ENCODE measurements around the gene EPC2. TPM values are rescaled to one million over a fixed set of nuclear protein-coding genes. Genes with fewer than 3 reads are reported as not detected.
"Not testable (repeated sequence)": the region's sequence is repeated elsewhere in the genome, so short reads cannot be mapped to it uniquely, and the experiment has no call there.

Gene EPC2
- total RNA-seq, 3 donors from 2014 or later = 30.5 to 58.5 (median 44.2) TPM

DNA sequence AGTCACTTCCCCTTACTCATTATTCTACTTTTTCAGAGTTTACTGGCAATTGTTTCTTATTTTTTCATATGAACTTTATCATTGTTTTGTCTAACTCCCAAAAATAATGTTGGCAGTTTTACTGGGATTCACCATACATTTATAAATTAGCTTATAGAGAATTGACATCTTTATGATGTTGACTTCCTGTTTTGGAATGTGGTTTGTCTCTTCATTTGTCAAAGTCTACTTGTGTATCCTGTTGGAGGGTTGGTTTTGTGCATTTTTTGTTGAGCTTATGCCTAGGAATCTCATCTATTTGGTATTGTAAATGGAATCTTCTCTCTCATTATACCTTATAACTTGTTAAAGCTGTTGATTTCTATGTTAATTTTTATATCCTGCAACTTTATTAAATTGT lies 16.4 kb downstream of the EPC2 start:
- Histone ChIP-seq H3K4me1 (no peaks in the 10 kb centered on the region), H3K9me3 (no peaks in the 10 kb centered on the region), H3K27ac (no peak overlapping the region), H3K27me3 (no peaks in the 10 kb centered on the region), H3K4me3 (no peak overlapping the region), H3K36me3 (no peaks in the 10 kb centered on the region)
- TF ChIP-seq POLR2AphosphoS5 (IDR thresholded peaks at IDR 0.05) (no peak), POLR2A (IDR thresholded peaks at IDR 0.05) (no peak)
- TF ChIP-seq, protein P1, sequence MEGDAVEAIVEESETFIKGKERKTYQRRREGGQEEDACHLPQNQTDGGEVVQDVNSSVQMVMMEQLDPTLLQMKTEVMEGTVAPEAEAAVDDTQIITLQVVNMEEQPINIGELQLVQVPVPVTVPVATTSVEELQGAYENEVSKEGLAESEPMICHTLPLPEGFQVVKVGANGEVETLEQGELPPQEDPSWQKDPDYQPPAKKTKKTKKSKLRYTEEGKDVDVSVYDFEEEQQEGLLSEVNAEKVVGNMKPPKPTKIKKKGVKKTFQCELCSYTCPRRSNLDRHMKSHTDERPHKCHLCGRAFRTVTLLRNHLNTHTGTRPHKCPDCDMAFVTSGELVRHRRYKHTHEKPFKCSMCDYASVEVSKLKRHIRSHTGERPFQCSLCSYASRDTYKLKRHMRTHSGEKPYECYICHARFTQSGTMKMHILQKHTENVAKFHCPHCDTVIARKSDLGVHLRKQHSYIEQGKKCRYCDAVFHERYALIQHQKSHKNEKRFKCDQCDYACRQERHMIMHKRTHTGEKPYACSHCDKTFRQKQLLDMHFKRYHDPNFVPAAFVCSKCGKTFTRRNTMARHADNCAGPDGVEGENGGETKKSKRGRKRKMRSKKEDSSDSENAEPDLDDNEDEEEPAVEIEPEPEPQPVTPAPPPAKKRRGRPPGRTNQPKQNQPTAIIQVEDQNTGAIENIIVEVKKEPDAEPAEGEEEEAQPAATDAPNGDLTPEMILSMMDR (IDR thresholded peaks at IDR 0.05) = no peak
- intact Hi-C loops (cut with DNase I; ENCODE audit: low total_unique reads) = no loop called here
- no peak for DNase-seq (ENCODE audit: low spot score in 2 of 2)

DNA sequence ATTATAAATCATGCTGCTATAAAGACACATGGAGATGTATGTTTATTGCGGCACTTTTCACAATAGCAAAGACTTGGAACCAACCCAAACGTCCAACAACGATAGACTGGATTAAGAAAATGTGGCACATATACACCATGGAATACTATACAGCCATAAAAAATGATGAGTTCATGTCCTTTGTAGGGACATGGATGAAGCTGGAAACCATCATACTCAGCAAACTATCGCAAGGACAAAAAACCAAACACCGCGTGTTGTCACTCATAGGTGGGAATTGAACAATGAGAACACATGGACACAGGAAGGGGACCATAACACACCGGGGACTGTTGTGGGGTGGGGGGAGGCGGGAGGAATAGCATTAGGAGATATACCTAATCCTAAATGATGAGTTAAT lies 17.8 kb downstream of the EPC2 start:
- intact Hi-C loops (cut with DNase I; ENCODE audit: low total_unique reads); H3K4me1 ChIP-seq; H3K27ac ChIP-seq; H3K27me3 ChIP-seq; DNase-seq (ENCODE audit: low spot score in 2 of 2); H3K4me3 ChIP-seq; H3K9me3 ChIP-seq; H3K36me3 ChIP-seq: not testable (repeated sequence)

DNA sequence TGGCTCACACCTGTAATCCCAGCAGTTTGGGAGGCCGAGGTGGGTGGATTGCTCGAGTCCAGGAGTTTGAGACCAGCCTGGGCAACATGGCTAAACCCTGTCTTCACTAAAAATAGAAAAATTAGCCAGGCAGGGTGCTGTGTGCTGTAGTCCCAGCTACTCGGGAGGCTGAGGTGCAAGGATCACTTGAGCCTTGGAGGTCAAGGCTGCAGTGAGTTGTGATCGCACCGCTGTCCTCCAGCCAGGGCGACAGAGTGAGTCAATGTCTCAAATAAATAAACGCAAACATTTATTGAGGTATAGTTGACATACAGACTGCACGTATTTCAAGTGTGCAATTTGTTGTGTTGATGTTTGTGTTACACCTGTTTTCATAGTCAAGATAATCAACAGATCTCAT lies 19.7 kb downstream of the EPC2 start:
- no peaks in the 10 kb centered on the region for H3K36me3 ChIP-seq
- no peaks in the 10 kb centered on the region for H3K9me3 ChIP-seq
- H3K27ac ChIP-seq = no peak overlapping the region
- TF ChIP-seq POLR2AphosphoS5 (IDR thresholded peaks at IDR 0.05) = no peak
- TF ChIP-seq, protein P1 (IDR thresholded peaks at IDR 0.05) = no peak
- no peak for TF ChIP-seq POLR2A (IDR thresholded peaks at IDR 0.05)
- intact Hi-C loops (cut with DNase I; ENCODE audit: low total_unique reads) = no loop called here
- no peak overlapping the region for H3K4me3 ChIP-seq
- no peak for DNase-seq (ENCODE audit: low spot score in 2 of 2)
- no peaks in the 10 kb centered on the region for H3K27me3 ChIP-seq
- H3K4me1 ChIP-seq = no peaks in the 10 kb centered on the region

DNA sequence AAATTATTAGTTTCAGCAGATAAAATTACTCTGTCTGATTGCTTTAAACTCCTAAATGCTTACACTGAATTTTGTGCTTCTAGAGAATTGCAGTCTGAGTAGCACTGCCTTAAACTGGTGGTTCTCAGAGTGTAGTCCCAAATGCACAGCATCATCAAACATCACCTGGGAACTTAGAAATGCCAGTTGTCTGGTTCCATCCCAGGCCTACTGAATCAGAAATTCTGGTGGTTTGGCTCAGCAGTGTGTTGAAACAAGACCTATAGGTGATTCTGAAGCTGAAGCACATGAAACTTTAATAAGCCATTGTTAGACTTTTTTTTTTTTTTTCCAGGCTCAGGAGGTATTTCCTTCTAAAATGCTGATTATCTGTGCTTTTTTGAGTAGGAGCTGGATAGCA lies 22.0 kb downstream of the EPC2 start:
- Histone ChIP-seq H3K4me3 (no peak overlapping the region), H3K36me3 (no peaks in the 10 kb centered on the region), H3K4me1 (no peaks in the 10 kb centered on the region), H3K27ac (no peak overlapping the region), H3K9me3 (no peaks in the 10 kb centered on the region), H3K27me3 (no peaks in the 10 kb centered on the region)
- no peak for DNase-seq (ENCODE audit: low spot score in 2 of 2)
- intact Hi-C loops (cut with DNase I; ENCODE audit: low total_unique reads) = no loop called here
- TF ChIP-seq, protein P1 (IDR thresholded peaks at IDR 0.05) = no peak
- TF ChIP-seq POLR2AphosphoS5 (IDR thresholded peaks at IDR 0.05) = no peak
- no peak for TF ChIP-seq POLR2A (IDR thresholded peaks at IDR 0.05)

DNA sequence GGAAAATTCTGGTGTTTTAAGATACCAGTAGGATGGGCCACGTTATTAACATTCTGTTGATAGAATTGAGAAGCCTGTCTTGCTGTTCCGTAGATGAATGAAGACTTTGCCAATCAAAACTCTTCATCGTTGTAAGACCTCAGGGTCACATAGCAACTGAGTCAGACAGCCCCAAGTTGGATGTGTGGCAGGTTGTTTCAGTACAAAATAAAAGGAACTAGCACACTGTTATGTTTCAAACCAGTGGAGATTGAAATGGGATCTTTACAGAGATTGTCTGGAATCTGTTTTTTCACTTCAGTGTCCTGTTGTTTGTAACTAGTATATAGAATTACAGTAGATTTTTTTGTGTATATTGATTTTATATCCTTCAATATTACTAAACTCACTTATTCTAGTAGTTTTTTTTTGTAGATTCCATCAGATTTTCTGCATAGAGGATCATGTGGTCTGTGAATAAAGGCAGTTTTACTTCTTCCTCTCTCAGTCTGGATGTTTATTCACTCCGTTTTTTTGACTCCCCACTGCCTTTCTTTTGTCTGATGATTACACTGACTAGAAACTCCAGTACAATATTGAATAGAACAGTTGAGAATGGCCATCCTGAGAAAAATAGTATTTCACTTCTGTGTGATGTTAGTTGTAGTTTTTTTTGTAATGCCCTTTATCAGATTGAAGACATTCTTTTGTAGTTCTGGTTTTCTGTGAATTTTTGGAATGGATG lies 22.7 kb downstream of the EPC2 start:
- no peak overlapping the region for H3K27ac ChIP-seq
- TF ChIP-seq POLR2A (IDR thresholded peaks at IDR 0.05) (no peak), POLR2AphosphoS5 (IDR thresholded peaks at IDR 0.05) (no peak)
- TF ChIP-seq, protein P1 (IDR thresholded peaks at IDR 0.05) = no peak

More for the DNA sequence above, 22.7 kb downstream of the EPC2 start:
- no peak overlapping the region for H3K4me3 ChIP-seq
- H3K9me3 ChIP-seq = no peaks in the 10 kb centered on the region
- no peaks in the 10 kb centered on the region for H3K36me3 ChIP-seq
- intact Hi-C loops (cut with DNase I; ENCODE audit: low total_unique reads) = no loop called here
- no peaks in the 10 kb centered on the region for H3K4me1 ChIP-seq
- H3K27me3 ChIP-seq = no peaks in the 10 kb centered on the region
- DNase-seq (ENCODE audit: low spot score in 2 of 2) = no peak

All from breast epithelium (tissue), 4 donors.